ENCODE results near the gene ID3. TPM values are rescaled to one million over a fixed set of nuclear protein-coding genes. Genes with fewer than 3 reads are reported as not detected.

ID3 gene
- total and polyA plus RNA-seq, 9 of the 15 experiments (the other 6 are each of a cell fraction or from before 2014, with no cell fraction given) = 6.8 to 59.8 (median 23.5) TPM

DNA sequence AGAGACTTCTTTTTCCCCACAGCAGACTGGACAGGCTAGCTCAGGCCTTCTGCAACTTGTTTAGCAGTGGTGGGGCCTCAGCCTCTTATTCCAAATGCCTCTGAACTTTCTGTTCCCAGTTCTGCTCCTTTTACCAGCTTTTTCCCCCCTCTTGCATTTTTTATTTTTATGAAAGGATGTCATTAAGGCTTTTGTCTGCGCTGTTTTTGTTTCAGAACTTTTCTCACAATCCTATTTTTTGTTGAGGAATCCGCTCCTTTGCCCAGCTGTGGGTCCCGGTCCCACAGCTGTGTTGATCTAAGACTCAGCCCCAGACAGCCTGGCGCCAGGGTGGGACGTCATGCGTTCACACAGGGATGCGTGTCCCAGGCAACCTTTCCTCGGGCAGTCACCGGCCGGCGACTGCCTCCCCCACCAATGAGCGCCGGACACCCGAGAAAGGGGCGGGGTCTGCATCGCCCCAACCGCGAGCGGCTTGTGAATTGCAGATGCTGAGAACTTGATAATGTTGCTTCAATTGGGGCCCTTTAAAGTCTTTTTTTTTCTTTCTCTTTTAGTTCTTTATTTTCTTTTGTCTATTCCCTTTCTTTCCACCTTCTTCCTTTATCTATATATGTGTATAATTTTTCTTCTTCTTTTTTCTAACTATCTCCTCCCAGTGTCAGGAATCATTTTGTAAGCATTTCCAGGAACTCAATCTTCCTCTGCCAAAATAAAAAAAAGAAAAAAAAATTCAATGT lies 3.0 kb upstream of the ID3 start (continued):
- TF ChIP-seq CREM (IDR thresholded peaks at IDR 0.05; ENCODE audit: low read depth) (peak; percentile 96), MTA2 (IDR thresholded peaks at IDR 0.05; ENCODE audit: low read depth) (peak; percentile 15; the same call in 1 of the 2 replicates), RBFOX2 (IDR thresholded peaks at IDR 0.05; ENCODE audit: low read depth, low read length) (peak; percentile 39), FOXA1 (IDR thresholded peaks at IDR 0.05; ENCODE audit: borderline replicate concordance) (peak; percentile 87), MAX (CRISPR knock-in tag; IDR thresholded peaks at IDR 0.05) (peak; percentile 39; the same call in 1 of the 2 replicates), RCOR1 (IDR thresholded peaks at IDR 0.05; ENCODE audit: borderline replicate concordance in 1 of 2, low read depth in 2 of 2, low read length in 2 of 2) (peak in 1 of 2 experiments; percentile 79; a peak in 3 of 4 replicates), PHF21A (IDR thresholded peaks at IDR 0.05; ENCODE audit: borderline replicate concordance, low read depth) (peak; percentile 44; the same call in 1 of the 2 replicates)
- TF ChIP-seq, protein P1, sequence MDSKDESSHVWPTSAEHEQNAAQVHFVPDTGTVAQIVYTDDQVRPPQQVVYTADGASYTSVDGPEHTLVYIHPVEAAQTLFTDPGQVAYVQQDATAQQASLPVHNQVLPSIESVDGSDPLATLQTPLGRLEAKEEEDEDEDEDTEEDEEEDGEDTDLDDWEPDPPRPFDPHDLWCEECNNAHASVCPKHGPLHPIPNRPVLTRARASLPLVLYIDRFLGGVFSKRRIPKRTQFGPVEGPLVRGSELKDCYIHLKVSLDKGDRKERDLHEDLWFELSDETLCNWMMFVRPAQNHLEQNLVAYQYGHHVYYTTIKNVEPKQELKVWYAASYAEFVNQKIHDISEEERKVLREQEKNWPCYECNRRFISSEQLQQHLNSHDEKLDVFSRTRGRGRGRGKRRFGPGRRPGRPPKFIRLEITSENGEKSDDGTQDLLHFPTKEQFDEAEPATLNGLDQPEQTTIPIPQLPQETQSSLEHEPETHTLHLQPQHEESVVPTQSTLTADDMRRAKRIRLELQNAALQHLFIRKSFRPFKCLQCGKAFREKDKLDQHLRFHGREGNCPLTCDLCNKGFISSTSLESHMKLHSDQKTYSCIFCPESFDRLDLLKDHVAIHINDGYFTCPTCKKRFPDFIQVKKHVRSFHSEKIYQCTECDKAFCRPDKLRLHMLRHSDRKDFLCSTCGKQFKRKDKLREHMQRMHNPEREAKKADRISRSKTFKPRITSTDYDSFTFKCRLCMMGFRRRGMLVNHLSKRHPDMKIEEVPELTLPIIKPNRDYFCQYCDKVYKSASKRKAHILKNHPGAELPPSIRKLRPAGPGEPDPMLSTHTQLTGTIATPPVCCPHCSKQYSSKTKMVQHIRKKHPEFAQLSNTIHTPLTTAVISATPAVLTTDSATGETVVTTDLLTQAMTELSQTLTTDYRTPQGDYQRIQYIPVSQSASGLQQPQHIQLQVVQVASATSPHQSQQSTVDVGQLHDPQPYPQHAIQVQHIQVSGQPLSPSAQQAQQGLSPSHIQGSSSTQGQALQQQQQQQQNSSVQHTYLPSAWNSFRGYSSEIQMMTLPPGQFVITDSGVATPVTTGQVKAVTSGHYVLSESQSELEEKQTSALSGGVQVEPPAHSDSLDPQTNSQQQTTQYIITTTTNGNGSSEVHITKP (IDR thresholded peaks at IDR 0.05; ENCODE audit: partially characterized antibody) = no peak
- TF ChIP-seq, protein P2, sequence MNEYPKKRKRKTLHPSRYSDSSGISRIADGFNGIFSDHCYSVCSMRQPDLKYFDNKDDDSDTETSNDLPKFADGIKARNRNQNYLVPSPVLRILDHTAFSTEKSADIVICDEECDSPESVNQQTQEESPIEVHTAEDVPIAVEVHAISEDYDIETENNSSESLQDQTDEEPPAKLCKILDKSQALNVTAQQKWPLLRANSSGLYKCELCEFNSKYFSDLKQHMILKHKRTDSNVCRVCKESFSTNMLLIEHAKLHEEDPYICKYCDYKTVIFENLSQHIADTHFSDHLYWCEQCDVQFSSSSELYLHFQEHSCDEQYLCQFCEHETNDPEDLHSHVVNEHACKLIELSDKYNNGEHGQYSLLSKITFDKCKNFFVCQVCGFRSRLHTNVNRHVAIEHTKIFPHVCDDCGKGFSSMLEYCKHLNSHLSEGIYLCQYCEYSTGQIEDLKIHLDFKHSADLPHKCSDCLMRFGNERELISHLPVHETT (CRISPR knock-in tag; conservative IDR thresholded peaks at IDR 0.05 in 1 of 2, IDR thresholded peaks at IDR 0.05 in 1 of 2) = 0 out of 4 replicates have a peak, but pooled peaks of 1 of the 2 experiments have one; percentile 17
- TF ChIP-seq, protein P3, sequence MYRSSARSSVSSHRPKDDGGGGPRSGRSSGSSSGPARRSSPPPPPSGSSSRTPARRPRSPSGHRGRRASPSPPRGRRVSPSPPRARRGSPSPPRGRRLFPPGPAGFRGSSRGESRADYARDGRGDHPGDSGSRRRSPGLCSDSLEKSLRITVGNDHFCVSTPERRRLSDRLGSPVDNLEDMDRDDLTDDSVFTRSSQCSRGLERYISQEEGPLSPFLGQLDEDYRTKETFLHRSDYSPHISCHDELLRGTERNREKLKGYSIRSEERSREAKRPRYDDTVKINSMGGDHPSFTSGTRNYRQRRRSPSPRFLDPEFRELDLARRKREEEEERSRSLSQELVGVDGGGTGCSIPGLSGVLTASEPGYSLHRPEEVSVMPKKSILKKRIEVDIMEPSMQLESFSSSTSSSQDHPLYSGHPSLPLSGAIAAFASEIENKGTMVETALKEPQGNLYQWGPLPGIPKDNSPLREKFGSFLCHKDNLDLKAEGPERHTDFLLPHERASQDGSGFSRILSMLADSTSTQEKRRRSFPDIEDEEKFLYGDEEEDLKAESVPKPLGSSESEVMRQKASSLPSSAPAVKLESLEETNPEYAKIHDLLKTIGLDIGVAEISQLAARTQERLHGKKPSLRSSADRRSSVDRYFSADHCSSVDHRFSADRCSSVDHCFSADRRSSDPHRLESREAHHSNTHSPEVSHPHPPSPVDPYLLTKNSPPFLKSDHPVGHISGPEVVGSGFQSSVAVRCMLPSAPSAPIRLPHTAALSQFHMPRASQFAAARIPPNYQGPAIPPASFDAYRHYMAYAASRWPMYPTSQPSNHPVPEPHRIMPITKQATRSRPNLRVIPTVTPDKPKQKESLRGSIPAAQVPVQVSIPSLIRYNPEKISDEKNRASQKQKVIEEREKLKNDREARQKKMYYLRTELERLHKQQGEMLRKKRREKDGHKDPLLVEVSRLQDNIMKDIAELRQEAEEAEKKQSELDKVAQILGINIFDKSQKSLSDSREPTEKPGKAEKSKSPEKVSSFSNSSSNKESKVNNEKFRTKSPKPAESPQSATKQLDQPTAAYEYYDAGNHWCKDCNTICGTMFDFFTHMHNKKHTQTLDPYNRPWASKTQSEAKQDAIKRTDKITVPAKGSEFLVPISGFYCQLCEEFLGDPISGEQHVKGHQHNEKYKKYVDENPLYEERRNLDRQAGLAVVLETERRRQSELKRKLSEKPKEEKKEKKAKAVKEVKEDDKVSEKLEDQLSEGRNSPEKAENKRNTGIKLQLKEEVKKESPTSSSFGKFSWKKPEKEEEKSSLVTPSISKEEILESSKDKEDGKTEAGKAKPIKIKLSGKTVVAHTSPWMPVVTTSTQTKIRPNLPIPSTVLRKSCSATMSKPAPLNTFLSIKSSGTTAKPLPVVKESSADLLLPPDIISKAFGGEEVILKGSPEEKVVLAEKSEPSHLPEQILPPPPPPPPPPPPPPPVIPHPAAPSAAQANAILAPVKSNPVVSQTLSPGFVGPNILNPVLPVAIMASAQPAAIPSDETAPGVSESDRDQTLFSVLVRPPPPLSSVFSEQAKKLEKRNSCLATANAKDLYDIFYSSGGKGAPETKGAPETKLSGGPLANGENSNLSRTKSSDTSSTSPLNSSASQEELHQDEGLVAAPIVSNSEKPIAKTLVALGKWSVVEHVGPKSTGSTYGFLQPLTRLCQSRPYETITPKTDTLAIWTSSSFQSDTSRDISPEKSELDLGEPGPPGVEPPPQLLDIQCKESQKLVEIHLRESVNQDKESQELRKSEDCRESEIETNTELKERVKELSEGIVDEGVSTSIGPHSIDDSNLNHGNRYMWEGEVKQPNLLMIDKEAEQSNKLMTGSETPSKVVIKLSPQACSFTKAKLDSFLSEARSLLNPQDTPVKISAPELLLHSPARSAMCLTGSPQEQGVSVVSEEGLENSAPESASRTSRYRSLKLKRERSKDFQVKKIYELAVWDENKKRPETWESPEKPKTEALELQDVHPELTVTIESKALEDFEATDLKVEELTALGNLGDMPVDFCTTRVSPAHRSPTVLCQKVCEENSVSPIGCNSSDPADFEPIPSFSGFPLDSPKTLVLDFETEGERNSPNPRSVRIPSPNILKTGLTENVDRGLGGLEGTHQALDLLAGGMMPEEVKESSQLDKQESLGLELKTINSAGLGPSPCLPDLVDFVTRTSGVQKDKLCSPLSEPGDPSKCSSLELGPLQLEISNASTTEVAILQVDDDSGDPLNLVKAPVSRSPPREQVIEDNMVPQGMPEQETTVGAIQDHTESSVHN (IDR thresholded peaks at IDR 0.05; ENCODE audit: borderline replicate concordance in 1 of 2, low read depth in 1 of 2) = peak in 1 of 2 experiments; percentile 93; a peak in 2 of 4 replicates
